SK-N-SH (cell line): Measurements from ENCODE around the gene PAF1. TPM values are rescaled to one million over a fixed set of nuclear protein-coding genes. Genes with fewer than 3 reads are reported as not detected.

Experiments used
- CTCF ChIA-PET: fragments of 300-600, 350-600 bp; formaldehyde crosslinking; extraction: SDS; loops from one replicate; lab custom pipeline; 2021; lab: Yijun Ruan, JAX
- POLR2A ChIA-PET: fragments of 350-600 bp; sonication (Branson Sonifier 250); formaldehyde crosslinking; extraction: SDS; loops from one replicate; lab custom pipeline; 2020; ENCODE audit warnings: antibody characterized with exemption, inconsistent platforms; lab: Yijun Ruan, JAX
- DNase-seq: peaks from one replicate; pipeline ENCODE4 v3.0.0; 2012
- H2AFZ ChIP-seq: fragments of 200-600 bp; sonication (generic); 2 replicates; pipeline ENCODE4 v1.8.1; 2016; ENCODE audit warnings: antibody characterized with exemption, mild to moderate bottlenecking, low read depth
- H3F3A ChIP-seq: fragments of 200-600 bp; sonication (generic); replicated peaks from 2 replicates; pipeline ENCODE3; 2016; ENCODE audit warnings: antibody characterized with exemption, mild to moderate bottlenecking; ENCODE audit not compliant: insufficient read depth
- H3K27ac ChIP-seq, 2 experiments: fragments of 200-500 bp in 1 of 2; fragments of 200-600 bp in 1 of 2; sonication (Bioruptor generic) in 1 of 2; sonication (generic), shearing (Covaris generic) in 1 of 2; 2 replicates each; pipeline versions ENCODE4 v1.5.1 to v1.6.1; 2014 to 2016; ENCODE audit warnings: low read depth in 2 of 2, inconsistent platforms in 1 of 2, low read length in 1 of 2, mild to moderate bottlenecking in 1 of 2, mixed read lengths in 1 of 2
- H3K27me3 ChIP-seq: fragments of 200-600 bp; sonication (generic), shearing (Covaris generic); 2 replicates; pipeline ENCODE4 v1.6.1; 2016; ENCODE audit warnings: mixed run types; ENCODE audit not compliant: insufficient read depth
- H3K36me3 ChIP-seq, 2 experiments: fragments of 200-500 bp in 1 of 2; fragments of 200-600 bp in 1 of 2; sonication (Bioruptor generic) in 1 of 2; sonication (generic) in 1 of 2; replicated peaks in 1 of 2; 2 replicates each; pipeline versions ENCODE3 to v1.5.1; 2014 to 2016; ENCODE audit warnings: low read length in 1 of 2, mild to moderate bottlenecking in 1 of 2; ENCODE audit not compliant: insufficient read depth in 2 of 2, control insufficient read depth in 1 of 2
- H3K4me1 ChIP-seq, 2 experiments: fragments of 200-500 bp in 1 of 2; fragments of 200-600 bp in 1 of 2; sonication (Bioruptor generic) in 1 of 2; sonication (generic), shearing (Covaris generic) in 1 of 2; 2 replicates each; pipeline versions ENCODE4 v1.5.1 to v1.6.1; 2014 to 2016; ENCODE audit warnings: low read depth in 1 of 2, low read length in 1 of 2, mixed run types in 1 of 2; ENCODE audit not compliant: insufficient read depth in 2 of 2, control insufficient read depth in 1 of 2
- H3K4me2 ChIP-seq: fragments of 200-600 bp; sonication (generic), shearing (Covaris generic); 2 replicates; pipeline ENCODE4 v1.6.1; 2017; ENCODE audit warnings: mixed run types
- H3K4me3 ChIP-seq, 2 experiments: fragments of 200-500 bp in 1 of 2; fragments of 200-600 bp in 1 of 2; sonication (Bioruptor generic) in 1 of 2; sonication (generic), shearing (Covaris generic) in 1 of 2; 2 replicates each; pipeline versions ENCODE4 v1.5.1 to v1.8.1; 2014 to 2016; ENCODE audit warnings: low read depth in 2 of 2, inconsistent platforms in 1 of 2, low read length in 1 of 2, mild to moderate bottlenecking in 1 of 2, mixed read lengths in 1 of 2, moderate library complexity in 1 of 2
- H3K79me2 ChIP-seq: fragments of 200-600 bp; sonication (generic); 2 replicates; pipeline ENCODE4 v1.8.1; 2017; ENCODE audit warnings: mild to moderate bottlenecking; ENCODE audit not compliant: insufficient read depth
- H3K9ac ChIP-seq: fragments of 200-600 bp; sonication (generic); 2 replicates; pipeline ENCODE4 v1.6.1; 2017; ENCODE audit warnings: mixed run types
- H3K9me2 ChIP-seq: fragments of 200-600 bp; sonication (generic); 2 replicates; pipeline ENCODE4 v1.6.1; 2017; ENCODE audit warnings: mixed run types
- H3K9me3 ChIP-seq: fragments of 200-600 bp; sonication (generic); 2 replicates; pipeline ENCODE4 v1.6.1; 2017; ENCODE audit warnings: mixed run types, mild to moderate bottlenecking, moderate library complexity
- H4K20me1 ChIP-seq: fragments of 200-600 bp; sonication (generic); 2 replicates; pipeline ENCODE4 v1.6.1; 2017; ENCODE audit warnings: mild to moderate bottlenecking, mixed run types; ENCODE audit not compliant: insufficient read depth
- CHD2 ChIP-seq: fragments of 150-350 bp; IDR thresholded peaks from 2 replicates; pipeline ENCODE4 v1.6.1; 2018; ENCODE audit warnings: low read length; ENCODE audit not compliant: partially characterized antibody
- CTCF ChIP-seq: fragments of 200-600 bp; sonication (generic); IDR thresholded peaks from 2 replicates; pipeline ENCODE4 v1.6.1; 2017; ENCODE audit warnings: antibody characterized with exemption, mild to moderate bottlenecking, moderate library complexity
- EZH2phosphoT487 ChIP-seq: fragments of 200-600 bp; sonication (generic); IDR thresholded peaks from 2 replicates; pipeline ENCODE4 v1.6.1; 2017; ENCODE audit warnings: low read depth, mixed run types, mild to moderate bottlenecking, antibody characterized with exemption, moderate library complexity, borderline replicate concordance
- FOSL2 ChIP-seq: IDR thresholded peaks from 2 replicates; pipeline ENCODE4 v1.4.0; 2012; ENCODE audit warnings: low read depth, mild to moderate bottlenecking, moderate library complexity, borderline replicate concordance
- FOXJ3 ChIP-seq: sonication (generic); formaldehyde crosslinking; IDR thresholded peaks from 2 replicates; pipeline ENCODE4 v1.5.1; 2020; ENCODE audit warnings: mild to moderate bottlenecking, missing genetic modification reagents
- FOXM1 ChIP-seq: IDR thresholded peaks from 2 replicates; pipeline ENCODE4 v1.4.0; 2012; ENCODE audit warnings: low read depth, mild to moderate bottlenecking
- GABPA ChIP-seq: IDR thresholded peaks from 2 replicates; pipeline ENCODE4 v1.4.0; 2012; ENCODE audit warnings: low read depth, mild to moderate bottlenecking
- GATA2 ChIP-seq: sonication (generic); formaldehyde crosslinking; IDR thresholded peaks from 2 replicates; pipeline ENCODE4 v1.5.0; 2020; ENCODE audit warnings: mild to moderate bottlenecking, missing genetic modification reagents
- IRF3 ChIP-seq: fragments of 150-350 bp; IDR thresholded peaks from 2 replicates; pipeline ENCODE4 v1.6.1; 2016; ENCODE audit warnings: mild to moderate bottlenecking, low read depth, low read length
- JUND ChIP-seq: IDR thresholded peaks from 2 replicates; pipeline ENCODE4 v1.4.0; 2012
- MAX ChIP-seq: IDR thresholded peaks from 2 replicates; pipeline ENCODE4 v1.4.0; 2012; ENCODE audit warnings: low read depth
- MXI1 ChIP-seq: IDR thresholded peaks from 2 replicates; pipeline ENCODE4 v1.6.1; 2012; ENCODE audit warnings: mild to moderate bottlenecking, low read depth, low read length, improper control_type of control experiment
- PBX3 ChIP-seq: IDR thresholded peaks from 2 replicates; pipeline ENCODE4; 2012
- RAD21 ChIP-seq: IDR thresholded peaks from 2 replicates; pipeline ENCODE4 v1.6.1; 2012; ENCODE audit warnings: mild to moderate bottlenecking, low read length
- SIN3A ChIP-seq: IDR thresholded peaks from 2 replicates; pipeline ENCODE4 v1.6.1; 2012; ENCODE audit warnings: low read depth, mild to moderate bottlenecking, low read length, moderate library complexity, borderline replicate concordance
- TAF1 ChIP-seq: IDR thresholded peaks from 2 replicates; pipeline ENCODE4 v1.6.1; 2012; ENCODE audit warnings: low read depth, mild to moderate bottlenecking, low read length, moderate library complexity, borderline replicate concordance
- TCF12 ChIP-seq: IDR thresholded peaks from 2 replicates; pipeline ENCODE4 v1.4.0; 2012
- TEAD4 ChIP-seq: IDR thresholded peaks from 2 replicates; pipeline ENCODE4 v1.4.0; 2012; ENCODE audit warnings: mild to moderate bottlenecking, borderline replicate concordance; ENCODE audit not compliant: insufficient read depth
- USF1 ChIP-seq: IDR thresholded peaks from 2 replicates; pipeline ENCODE4 v1.4.0; 2012; ENCODE audit warnings: low read depth, borderline replicate concordance
- USF2 ChIP-seq: fragments of 150-350 bp; IDR thresholded peaks from 2 replicates; pipeline ENCODE4 v1.6.1; 2017; ENCODE audit warnings: antibody characterized with exemption, low read length, low read depth, borderline replicate concordance
- YY1 ChIP-seq: IDR thresholded peaks from 2 replicates; pipeline ENCODE4 v1.4.0; 2012; ENCODE audit warnings: low read depth, mild to moderate bottlenecking
- ZBTB33 ChIP-seq: IDR thresholded peaks from 2 replicates; pipeline ENCODE4 v1.4.0; 2012; ENCODE audit warnings: low read depth, borderline replicate concordance
- WGBS: methylation state at CpG from one replicate; pipeline ENCODE4 v1.1.6; 2017; ENCODE audit warnings: low lambda C conversion rate; 5-methylcytosine and 5-hydroxymethylcytosine counted together
- polyA plus RNA-seq, 3 experiments: library from polyadenylated mRNA; depleted of rRNA; stranded (reverse); fragments of >200 nt; gene quantifications; 2 replicates each; pipeline ENCODE4 v1.2.3, GENCODE V29; 2012

PAF1 gene
- polyA plus RNA-seq, 1 of the 3 experiments (the other 2 are of a cell fraction) = 65.3 TPM

- TF ChIP-seq ZBTB33 (peak; percentile 62), EZH2phosphoT487 (no peak), MXI1 (no peak; the same call in none of the 2 replicates), YY1 (no peak), FOXM1 (no peak; the same call in 1 of the 2 replicates), TEAD4 (peak; percentile 89), FOSL2 (peak; percentile 29; the same call in 1 of the 2 replicates), GABPA (peak; percentile 70), CHD2 (peak; percentile 94), JUND (0 out of 2 replicates have a peak, but pooled peaks have one; percentile 7)
These were observed 21.4 kb upstream of the PAF1 start, which contains the start of gene PLEKHG2 (continued) for GRCh38 chr19:39412100-39412866.

GRCh38 chr19:39411832-39412099, 20.9 kb upstream of the PAF1 start:
- CTCF ChIA-PET = interaction anchor here (0.6 to 5.1 kb wide), 20 partner anchors 9 to 289 kb away, joined by 3 to 106 read pairs (median 4); partner anchors contain the start of genes EID2B, MED29, PAF1 and RPS16
- Histone ChIP-seq H3K27me3 (no peaks in the 10 kb centered on the region), H3K4me3 (peak overlapping the region; percentile 66 to 92), H3K36me3 (peaks cover 3 to 7% of the 10 kb centered on the region in 2 experiments), H4K20me1 (peaks cover 29% of the 10 kb centered on the region), H3K9me3 (no peaks in the 10 kb centered on the region), H3K4me1 (peaks cover 29 to 44% of the 10 kb centered on the region in 2 experiments; a peak in 3 of 4 replicates), H3K79me2 (peaks cover 65% of the 10 kb centered on the region), H3K9me2 (no peaks in the 10 kb centered on the region), H3K4me2 (peak overlapping the region; percentile 92), H3K27ac (peak overlapping the region; percentile 74 to 91), H2AFZ (no peak overlapping the region), H3K9ac (peak overlapping the region; percentile 43; the same call in 1 of the 2 replicates), H3F3A (peaks cover 33% of the 10 kb centered on the region)
- POLR2A ChIA-PET = interaction anchor here (0.6 to 1.8 kb wide), 3 partner anchors 14 to 24 kb away, joined by 3 to 14 read pairs (median 4); partner anchors contain the start of gene RPS16
- 2% methylated on average over 7 of the region's 7 CpGs for WGBS
- DNase-seq = peak; percentile 80
- TF ChIP-seq CTCF (peak; percentile 98), JUND (no peak), EZH2phosphoT487 (no peak), USF1 (no peak), IRF3 (no peak), TAF1 (no peak), CHD2 (no peak), SIN3A (no peak), MXI1 (no peak), RAD21 (peak; percentile 92), FOSL2 (no peak), TCF12 (no peak), GATA2 (CRISPR knock-in tag) (no peak), FOXJ3 (CRISPR knock-in tag) (no peak), TEAD4 (no peak), MAX (no peak), PBX3 (no peak), USF2 (no peak)
